Osteoblast (primary cell): Measurements from ENCODE around the gene ZBED1. TPM values are rescaled to one million over a fixed set of nuclear protein-coding genes. Genes with fewer than 3 reads are reported as not detected.

Experiments
- DNase-seq: peaks from one replicate; pipeline ENCODE4 v3.0.0; 2011; ENCODE audit warnings: low spot score, mixed read lengths; ENCODE audit not compliant: insufficient read length; ENCODE audit errors: missing footprints
- H2AFZ ChIP-seq: 2 replicates; pipeline ENCODE4 v1.6.0; 2011; ENCODE audit warnings: mild to moderate bottlenecking, low read length
- H3K27ac ChIP-seq: 2 replicates; pipeline ENCODE4 v1.5.1; 2011; ENCODE audit warnings: mild to moderate bottlenecking, low read depth, low read length, moderate library complexity
- H3K27me3 ChIP-seq: 2 replicates; pipeline ENCODE4 v1.6.0; 2012; ENCODE audit warnings: mild to moderate bottlenecking, control low read depth, inconsistent platforms, low read length, moderate library complexity; ENCODE audit not compliant: insufficient read depth
- H3K36me3 ChIP-seq: 2 replicates; pipeline ENCODE4 v1.5.1; 2011; ENCODE audit warnings: mild to moderate bottlenecking, low read length, control low read depth, moderate library complexity; ENCODE audit not compliant: insufficient read depth
- H3K4me1 ChIP-seq: 2 replicates; pipeline ENCODE4 v1.5.1; 2011; ENCODE audit warnings: mild to moderate bottlenecking, low read length, control low read depth, moderate library complexity; ENCODE audit not compliant: insufficient read depth
- H3K4me2 ChIP-seq: 2 replicates; pipeline ENCODE4 v1.6.0; 2011; ENCODE audit warnings: mild to moderate bottlenecking, low read length; ENCODE audit not compliant: insufficient read depth
- H3K4me3 ChIP-seq: fragments of 200-600 bp; sonication (generic); 3 replicates; pipeline ENCODE4 v1.5.1; 2012; ENCODE audit warnings: mild to moderate bottlenecking, low read length, inconsistent platforms; ENCODE audit not compliant: insufficient read depth
- H3K79me2 ChIP-seq: 2 replicates; pipeline ENCODE4 v1.6.0; 2012; ENCODE audit warnings: mild to moderate bottlenecking, low read length, control low read depth, inconsistent platforms; ENCODE audit not compliant: insufficient read depth
- H3K9me3 ChIP-seq: 2 replicates; pipeline ENCODE4 v1.5.1; 2011; ENCODE audit warnings: low read depth, low read length, control low read depth
- H4K20me1 ChIP-seq: 2 replicates; pipeline ENCODE4 v1.6.0; 2012; ENCODE audit warnings: mild to moderate bottlenecking, low read length, control low read depth; ENCODE audit not compliant: insufficient read depth
- total RNA-seq: library from RNA; depleted of rRNA; stranded (reverse); fragments of >200 nt; gene quantifications from 2 replicates; pipeline ENCODE4 v1.2.3, GENCODE V29; 2012
- TF ChIP-seq, protein P1 (sequence below): IDR thresholded peaks from 2 replicates; pipeline ENCODE4 v1.5.1; 2011; ENCODE audit warnings: mild to moderate bottlenecking, low read depth, low read length, moderate library complexity; ENCODE audit errors: extremely low read depth

Gene ZBED1
- total RNA-seq, 1 donor: 57.2 TPM

DNA sequence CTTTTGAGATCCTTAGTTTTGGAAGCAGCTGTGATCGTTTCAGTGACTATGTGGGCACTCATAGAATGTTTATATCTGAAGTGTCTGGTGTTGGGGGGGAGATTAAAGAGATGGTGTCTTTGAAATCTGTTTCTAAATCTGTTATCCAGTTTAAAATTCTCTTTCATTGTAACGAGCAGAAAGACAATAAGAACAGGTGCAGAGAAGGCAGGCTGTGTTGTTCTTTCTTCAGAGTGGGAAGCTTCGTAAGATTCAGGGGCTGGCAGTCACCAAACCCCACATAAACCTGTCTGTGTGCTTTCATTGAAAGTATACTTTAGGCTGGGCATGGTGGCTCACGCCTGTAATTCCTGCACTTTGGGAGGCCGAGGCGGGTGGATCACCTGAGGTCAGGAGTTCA lies 16.3 kb upstream of the ZBED1 start:
- Histone ChIP-seq H3K4me1 (no peaks in the 10 kb centered on the region), H3K36me3 (no peaks in the 10 kb centered on the region), H4K20me1 (no peaks in the 10 kb centered on the region), H3K4me3 (no peak overlapping the region), H3K79me2 (no peaks in the 10 kb centered on the region), H3K27me3 (peaks cover 4% of the 10 kb centered on the region), H3K27ac (no peak overlapping the region), H3K9me3 (no peaks in the 10 kb centered on the region), H2AFZ (no peak overlapping the region), H3K4me2 (no peak overlapping the region)
- TF ChIP-seq, protein P1, sequence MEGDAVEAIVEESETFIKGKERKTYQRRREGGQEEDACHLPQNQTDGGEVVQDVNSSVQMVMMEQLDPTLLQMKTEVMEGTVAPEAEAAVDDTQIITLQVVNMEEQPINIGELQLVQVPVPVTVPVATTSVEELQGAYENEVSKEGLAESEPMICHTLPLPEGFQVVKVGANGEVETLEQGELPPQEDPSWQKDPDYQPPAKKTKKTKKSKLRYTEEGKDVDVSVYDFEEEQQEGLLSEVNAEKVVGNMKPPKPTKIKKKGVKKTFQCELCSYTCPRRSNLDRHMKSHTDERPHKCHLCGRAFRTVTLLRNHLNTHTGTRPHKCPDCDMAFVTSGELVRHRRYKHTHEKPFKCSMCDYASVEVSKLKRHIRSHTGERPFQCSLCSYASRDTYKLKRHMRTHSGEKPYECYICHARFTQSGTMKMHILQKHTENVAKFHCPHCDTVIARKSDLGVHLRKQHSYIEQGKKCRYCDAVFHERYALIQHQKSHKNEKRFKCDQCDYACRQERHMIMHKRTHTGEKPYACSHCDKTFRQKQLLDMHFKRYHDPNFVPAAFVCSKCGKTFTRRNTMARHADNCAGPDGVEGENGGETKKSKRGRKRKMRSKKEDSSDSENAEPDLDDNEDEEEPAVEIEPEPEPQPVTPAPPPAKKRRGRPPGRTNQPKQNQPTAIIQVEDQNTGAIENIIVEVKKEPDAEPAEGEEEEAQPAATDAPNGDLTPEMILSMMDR: no peak
- DNase-seq: no peak

DNA sequence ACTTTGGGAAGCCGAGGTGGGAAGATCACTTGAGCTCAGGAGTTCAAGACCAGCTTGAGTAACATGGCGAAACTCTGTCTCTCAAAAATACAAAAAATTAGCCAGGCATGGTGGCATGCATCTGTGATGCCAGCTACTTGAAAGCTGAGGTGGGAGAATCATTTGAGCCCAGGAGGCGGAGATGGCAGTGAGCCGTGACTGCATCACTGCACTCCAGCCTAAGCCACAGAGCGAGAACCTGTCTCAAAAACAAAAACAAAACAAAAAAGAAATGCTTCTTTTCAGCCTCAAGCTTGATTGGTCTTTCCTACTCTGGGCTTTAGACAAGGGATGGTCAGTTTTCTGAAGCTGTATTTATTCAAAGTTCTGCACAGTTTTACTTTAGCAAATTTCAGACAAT lies 15.8 kb upstream of the ZBED1 start:
- H3K9me3 ChIP-seq: no peaks in the 10 kb centered on the region
- H4K20me1 ChIP-seq: no peaks in the 10 kb centered on the region
- no peak overlapping the region for H3K4me2 ChIP-seq
- TF ChIP-seq, protein P1: no peak
- H3K27me3 ChIP-seq: peaks cover 6% of the 10 kb centered on the region
- H2AFZ ChIP-seq: no peak overlapping the region
- DNase-seq: no peak
- no peaks in the 10 kb centered on the region for H3K4me1 ChIP-seq
- no peaks in the 10 kb centered on the region for H3K36me3 ChIP-seq
- no peak overlapping the region for H3K27ac ChIP-seq
- H3K79me2 ChIP-seq: no peaks in the 10 kb centered on the region
- H3K4me3 ChIP-seq: no peak overlapping the region

DNA sequence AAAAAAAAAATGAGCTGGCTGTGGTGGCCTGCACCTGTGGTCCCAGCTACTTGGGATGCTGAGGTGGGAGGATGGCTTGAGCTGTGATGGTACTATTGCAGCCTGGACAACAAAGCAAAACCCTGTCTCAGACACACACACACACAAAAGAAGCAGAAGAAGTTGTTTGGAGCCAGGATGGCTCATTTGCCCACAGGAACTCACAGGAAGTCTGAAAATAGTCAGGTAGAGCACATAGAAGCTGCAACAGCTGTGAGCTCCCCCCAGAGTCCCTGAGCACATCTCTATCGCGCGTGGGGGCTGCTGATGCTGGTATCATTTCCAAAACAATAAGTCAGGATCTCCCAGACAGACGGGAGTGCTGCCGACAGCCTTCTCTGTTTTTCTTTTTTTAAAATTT lies 13.4 kb upstream of the ZBED1 start:
- no peak overlapping the region for H3K4me2 ChIP-seq
- no peak overlapping the region for H2AFZ ChIP-seq
- H3K27ac ChIP-seq: no peak overlapping the region
- peaks cover 6% of the 10 kb centered on the region for H3K27me3 ChIP-seq
- no peaks in the 10 kb centered on the region for H3K4me1 ChIP-seq
- no peaks in the 10 kb centered on the region for H3K36me3 ChIP-seq
- H4K20me1 ChIP-seq: no peaks in the 10 kb centered on the region
- H3K79me2 ChIP-seq: no peaks in the 10 kb centered on the region
- no peaks in the 10 kb centered on the region for H3K9me3 ChIP-seq
- no peak overlapping the region for H3K4me3 ChIP-seq
- DNase-seq: no peak
- TF ChIP-seq, protein P1: no peak

DNA sequence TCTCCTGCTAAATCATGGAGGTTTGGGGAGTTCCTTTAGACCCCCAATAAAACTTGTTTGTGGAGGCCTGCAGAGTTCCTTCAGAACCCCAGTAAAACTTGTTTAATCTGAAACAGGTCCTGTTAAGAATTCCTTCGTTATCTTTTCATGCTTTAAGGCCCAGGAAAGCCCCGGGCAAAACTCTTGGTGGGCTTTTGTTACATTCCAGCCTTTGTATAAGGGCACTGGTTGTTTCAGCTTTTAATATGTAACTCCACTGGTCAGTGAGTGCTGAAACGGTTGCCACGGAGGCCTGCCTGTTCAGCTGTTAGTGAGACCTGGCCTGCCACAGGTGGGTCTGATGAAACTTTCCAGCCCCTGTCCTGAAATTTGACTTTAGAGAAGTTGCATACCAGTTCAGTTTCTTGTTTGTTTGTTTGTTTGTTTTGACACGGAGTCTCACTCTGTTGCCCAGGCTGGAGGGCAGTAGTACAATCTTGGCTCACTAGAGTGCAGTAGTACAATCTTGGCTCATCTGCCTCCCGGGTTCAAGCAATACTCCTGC lies 12.4 kb upstream of the ZBED1 start:
- no peaks in the 10 kb centered on the region for H3K36me3 ChIP-seq
- H2AFZ ChIP-seq: no peak overlapping the region
- no peaks in the 10 kb centered on the region for H3K9me3 ChIP-seq
- no peaks in the 10 kb centered on the region for H3K79me2 ChIP-seq
- no peaks in the 10 kb centered on the region for H3K4me1 ChIP-seq
- H3K4me2 ChIP-seq: no peak overlapping the region
- TF ChIP-seq, protein P1: no peak
- DNase-seq: no peak
- H4K20me1 ChIP-seq: no peaks in the 10 kb centered on the region
- no peak overlapping the region for H3K4me3 ChIP-seq
- peaks cover 6% of the 10 kb centered on the region for H3K27me3 ChIP-seq
- H3K27ac ChIP-seq: no peak overlapping the region
